Measurements from ENCODE around the gene GEN1. TPM values are rescaled to one million over a fixed set of nuclear protein-coding genes. Genes with fewer than 3 reads are reported as not detected.

GEN1 gene
- total and polyA plus RNA-seq, 2 of the 13 experiments (the other 11 are each of a cell fraction or from before 2014, with no cell fraction given): 9.9 to 27.1 TPM

GRCh38 chr2:17753803-17754663 is at the start of gene GEN1, which contains the start of gene SMC6 (continued):
- TF ChIP-seq ZNF639 (CRISPR knock-in tag; conservative IDR thresholded peaks at IDR 0.05): peak; percentile 68; the same call in 1 of the 2 replicates
- TF ChIP-seq, protein P1, sequence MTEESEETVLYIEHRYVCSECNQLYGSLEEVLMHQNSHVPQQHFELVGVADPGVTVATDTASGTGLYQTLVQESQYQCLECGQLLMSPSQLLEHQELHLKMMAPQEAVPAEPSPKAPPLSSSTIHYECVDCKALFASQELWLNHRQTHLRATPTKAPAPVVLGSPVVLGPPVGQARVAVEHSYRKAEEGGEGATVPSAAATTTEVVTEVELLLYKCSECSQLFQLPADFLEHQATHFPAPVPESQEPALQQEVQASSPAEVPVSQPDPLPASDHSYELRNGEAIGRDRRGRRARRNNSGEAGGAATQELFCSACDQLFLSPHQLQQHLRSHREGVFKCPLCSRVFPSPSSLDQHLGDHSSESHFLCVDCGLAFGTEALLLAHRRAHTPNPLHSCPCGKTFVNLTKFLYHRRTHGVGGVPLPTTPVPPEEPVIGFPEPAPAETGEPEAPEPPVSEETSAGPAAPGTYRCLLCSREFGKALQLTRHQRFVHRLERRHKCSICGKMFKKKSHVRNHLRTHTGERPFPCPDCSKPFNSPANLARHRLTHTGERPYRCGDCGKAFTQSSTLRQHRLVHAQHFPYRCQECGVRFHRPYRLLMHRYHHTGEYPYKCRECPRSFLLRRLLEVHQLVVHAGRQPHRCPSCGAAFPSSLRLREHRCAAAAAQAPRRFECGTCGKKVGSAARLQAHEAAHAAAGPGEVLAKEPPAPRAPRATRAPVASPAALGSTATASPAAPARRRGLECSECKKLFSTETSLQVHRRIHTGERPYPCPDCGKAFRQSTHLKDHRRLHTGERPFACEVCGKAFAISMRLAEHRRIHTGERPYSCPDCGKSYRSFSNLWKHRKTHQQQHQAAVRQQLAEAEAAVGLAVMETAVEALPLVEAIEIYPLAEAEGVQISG (CRISPR knock-in tag; IDR thresholded peaks at IDR 0.05): peak; percentile 56; the same call in 1 of the 2 replicates
- no peak for TF ChIP-seq SCMH1 (CRISPR knock-in tag; IDR thresholded peaks at IDR 0.05; ENCODE audit: borderline replicate concordance)
- 0 out of 2 replicates have a peak, but pooled peaks have one; percentile 44 for TF ChIP-seq ZNF17 (CRISPR knock-in tag; IDR thresholded peaks at IDR 0.05)
- 0 out of 2 replicates have a peak, but pooled peaks have one; percentile 9 for TF ChIP-seq MXD4 (CRISPR knock-in tag; IDR thresholded peaks at IDR 0.05)
- TF ChIP-seq TGIF2 (CRISPR knock-in tag; IDR thresholded peaks at IDR 0.05): peak; percentile 83
- TF ChIP-seq ZNF562 (CRISPR knock-in tag; IDR thresholded peaks at IDR 0.05; ENCODE audit: borderline replicate concordance): no peak
- TF ChIP-seq ZNF343 (CRISPR knock-in tag; IDR thresholded peaks at IDR 0.05): no peak
- TF ChIP-seq CBFB (CRISPR knock-in tag; IDR thresholded peaks at IDR 0.05): peak; percentile 34
- TF ChIP-seq ZNF891 (CRISPR knock-in tag; IDR thresholded peaks at IDR 0.05): no peak
- TF ChIP-seq MZF1 (CRISPR knock-in tag; IDR thresholded peaks at IDR 0.05; ENCODE audit: borderline replicate concordance): 0 out of 2 replicates have a peak, but pooled peaks have one; percentile 45
- peak; percentile 24 for TF ChIP-seq HNRNPH1 (optimal IDR thresholded peaks at IDR 0.05; ENCODE audit: low read depth, low read length)
- TF ChIP-seq MIER3 (CRISPR knock-in tag; IDR thresholded peaks at IDR 0.05; ENCODE audit: borderline replicate concordance): peak; percentile 28; the same call in 1 of the 2 replicates
- TF ChIP-seq BCL3 (CRISPR knock-in tag; IDR thresholded peaks at IDR 0.05): peak; percentile 2; the same call in 1 of the 2 replicates
- TF ChIP-seq ZNF350 (CRISPR knock-in tag; IDR thresholded peaks at IDR 0.05; ENCODE audit: borderline replicate concordance, low read depth): peak; percentile 49; the same call in 1 of the 2 replicates
- TF ChIP-seq EP300 (IDR thresholded peaks at IDR 0.05; ENCODE audit: low read depth in 2 of 2, low read length in 2 of 2): peak in 1 of 2 experiments; percentile 16; a peak in 1 of 4 replicates
- no peak for TF ChIP-seq EP300 (CRISPR knock-in tag; IDR thresholded peaks at IDR 0.05; ENCODE audit: borderline replicate concordance)
- TF ChIP-seq SP5 (CRISPR knock-in tag; IDR thresholded peaks at IDR 0.05; ENCODE audit: borderline replicate concordance, low read depth): peak; percentile 80; the same call in 1 of the 2 replicates
- no peak for TF ChIP-seq PLRG1 (conservative IDR thresholded peaks at IDR 0.05)
- TF ChIP-seq TEAD2 (CRISPR knock-in tag; IDR thresholded peaks at IDR 0.05): 0 out of 2 replicates have a peak, but pooled peaks have one; percentile 8
- TF ChIP-seq GFI1 (CRISPR knock-in tag; IDR thresholded peaks at IDR 0.05; ENCODE audit: borderline replicate concordance): peak; percentile 48; the same call in 1 of the 2 replicates
- TF ChIP-seq TBX2 (CRISPR knock-in tag; IDR thresholded peaks at IDR 0.05; ENCODE audit: borderline replicate concordance): peak; percentile 22; the same call in 1 of the 2 replicates
- peak; percentile 99 for TF ChIP-seq SAP130 (CRISPR knock-in tag; IDR thresholded peaks at IDR 0.05; ENCODE audit: low read depth)
- peak; percentile 28; the same call in 1 of the 2 replicates for TF ChIP-seq ZNF569 (CRISPR knock-in tag; IDR thresholded peaks at IDR 0.05; ENCODE audit: borderline replicate concordance)
- peak; percentile 63; the same call in 1 of the 2 replicates for TF ChIP-seq PRMT3 (CRISPR knock-in tag; IDR thresholded peaks at IDR 0.05; ENCODE audit: borderline replicate concordance, low read depth)

All from HepG2 (cell line).